ENCODE measurements around the gene P4HB. TPM values are rescaled to one million over a fixed set of nuclear protein-coding genes. Genes with fewer than 3 reads are reported as not detected.

P4HB gene
- total and polyA plus RNA-seq, 2 experiments from 2014 or later = 206 to 620 TPM

- Histone ChIP-seq H3F3A (replicated peaks; ENCODE audit: low read depth) (peaks cover 20% of the 10 kb centered on the region), H4K20me1 (replicated peaks; ENCODE audit: insufficient read depth) (peaks cover 14% of the 10 kb centered on the region), H3K36me3 (ENCODE audit: insufficient read depth) (peaks cover 32% of the 10 kb centered on the region), H3K9me2 (ENCODE audit: insufficient read depth) (no peaks in the 10 kb centered on the region), H3K4me3 (no peak overlapping the region), H3K4me2 (no peak overlapping the region), H3K79me2 (replicated peaks; ENCODE audit: insufficient read depth) (peaks cover 40% of the 10 kb centered on the region), H3K27me3 (ENCODE audit: insufficient read depth) (no peaks in the 10 kb centered on the region), H3K4me1 (ENCODE audit: insufficient read depth) (peaks cover 8% of the 10 kb centered on the region; the same call in 1 of the 2 replicates), H2AFZ (no peak overlapping the region), H3K27ac (ENCODE audit: low read depth) (no peak overlapping the region)
- H3K4me3 Mint-ChIP-seq = no peak overlapping the region
- peaks cover 4% of the 10 kb centered on the region; the same call in 1 of the 3 replicates for H3K4me1 Mint-ChIP-seq
- ATAC-seq (no peak), DNase-seq (ENCODE audit: low spot score) (no peak)
- peaks cover 85% of the 10 kb centered on the region for H3K36me3 Mint-ChIP-seq (ENCODE audit: low read depth)
- no peaks in the 10 kb centered on the region for H3K9me3 Mint-ChIP-seq
- peaks cover 25% of the 10 kb centered on the region for H3K27me3 Mint-ChIP-seq (ENCODE audit: insufficient read depth, low read depth, poor library complexity)
- TF ChIP-seq NANOG (IDR thresholded peaks at IDR 0.05; ENCODE audit: borderline replicate concordance) (no peak), ZNF114 (CRISPR knock-in tag; IDR thresholded peaks at IDR 0.05) (no peak), REST (IDR thresholded peaks at IDR 0.05; ENCODE audit: unreplicated experiment) (no peak), CTCF (conservative IDR thresholded peaks at IDR 0.05; ENCODE audit: low read depth in 2 of 2) (no peak)
- no peak overlapping the region for H3K27ac Mint-ChIP-seq
Observed at GRCh38 chr17:81885869-81886548, 25.7 kb upstream of the P4HB start.

GRCh38 chr17:81885454-81885853 lies 25.1 kb upstream of the P4HB start:
- Histone ChIP-seq H3K79me2 (replicated peaks; ENCODE audit: insufficient read depth) (peaks cover 34% of the 10 kb centered on the region), H4K20me1 (replicated peaks; ENCODE audit: insufficient read depth) (peaks cover 18% of the 10 kb centered on the region), H3K36me3 (ENCODE audit: insufficient read depth) (peaks cover 32% of the 10 kb centered on the region), H3K27ac (ENCODE audit: low read depth) (no peak overlapping the region), H3F3A (replicated peaks; ENCODE audit: low read depth) (peaks cover 19% of the 10 kb centered on the region), H3K4me3 (no peak overlapping the region), H2AFZ (no peak overlapping the region), H3K4me2 (no peak overlapping the region), H3K4me1 (ENCODE audit: insufficient read depth) (peaks cover 8% of the 10 kb centered on the region; the same call in 1 of the 2 replicates), H3K9me2 (ENCODE audit: insufficient read depth) (no peaks in the 10 kb centered on the region), H3K27me3 (ENCODE audit: insufficient read depth) (no peaks in the 10 kb centered on the region)
- Mint-ChIP-seq H3K27me3 (ENCODE audit: insufficient read depth, low read depth, poor library complexity) (peaks cover 23% of the 10 kb centered on the region), H3K27ac (no peak overlapping the region), H3K36me3 (ENCODE audit: low read depth) (peaks cover 88% of the 10 kb centered on the region), H3K4me3 (no peak overlapping the region), H3K9me3 (no peaks in the 10 kb centered on the region), H3K4me1 (peaks cover 4% of the 10 kb centered on the region; the same call in 1 of the 3 replicates)
- ATAC-seq = no peak
- DNase-seq (ENCODE audit: low spot score) = no peak
- TF ChIP-seq ETS1 (IDR thresholded peaks at IDR 0.05) (no peak), EZH2phosphoT487 (IDR thresholded peaks at IDR 0.05; ENCODE audit: unreplicated experiment) (no peak), POLR2AphosphoS5 (IDR thresholded peaks at IDR 0.05; ENCODE audit: low read depth) (no peak), NANOG (IDR thresholded peaks at IDR 0.05; ENCODE audit: borderline replicate concordance) (no peak), ZNF114 (CRISPR knock-in tag; IDR thresholded peaks at IDR 0.05) (no peak), JUNB (IDR thresholded peaks at IDR 0.05; ENCODE audit: unreplicated experiment) (no peak), CREB1 (CRISPR knock-in tag; IDR thresholded peaks at IDR 0.05; ENCODE audit: low read depth) (no peak), REST (IDR thresholded peaks at IDR 0.05; ENCODE audit: unreplicated experiment) (no peak), ZNF331 (CRISPR knock-in tag; IDR thresholded peaks at IDR 0.05; ENCODE audit: low read depth) (no peak)

Measured in GM23338 (cell line).